Stimulated activated CD8-positive, alpha-beta memory T cell treated with anti-CD3 and anti-CD28 coated beads, Interleukin-15, amount 100 ng/mL, for 4 hours (primary cell): ENCODE measurements around the gene PDZRN3.

Experiments used
- DNase-seq, 2 donors: peaks; one replicate each; pipeline ENCODE4 v3.0.0-alpha.2; 2020; ENCODE audit warnings: low read depth in 2 of 2

PDZRN3 gene

GRCh38 chr3:73624821-73625665 lies at the start of gene PDZRN3:
PDZRN3 (minus strand) TSS chr3:73624941.
- no peak for DNase-seq

- DNase-seq: no peak
These were observed 49.5 kb upstream of the PDZRN3 start for GRCh38 chr3:73674280-73674679.

- DNase-seq: no peak
These were observed 44.5 kb upstream of the PDZRN3 start for GRCh38 chr3:73669260-73669659.

- no peak for DNase-seq
These were observed 43.6 kb upstream of the PDZRN3 start for GRCh38 chr3:73668391-73668790.

- no peak for DNase-seq
These were observed 43.1 kb upstream of the PDZRN3 start for GRCh38 chr3:73667889-73668288.

- no peak for DNase-seq
These were observed 40.5 kb upstream of the PDZRN3 start for GRCh38 chr3:73665286-73665685.

GRCh38 chr3:73664389-73664788 lies 39.6 kb upstream of the PDZRN3 start:
- no peak for DNase-seq

- DNase-seq: no peak
These were observed 38.8 kb upstream of the PDZRN3 start for GRCh38 chr3:73663495-73663894.

GRCh38 chr3:73661265-73661664 lies 36.5 kb upstream of the PDZRN3 start:
- DNase-seq: no peak

- no peak for DNase-seq
These were observed 33.5 kb upstream of the PDZRN3 start for GRCh38 chr3:73658227-73658626.

GRCh38 chr3:73657186-73657585 lies 32.4 kb upstream of the PDZRN3 start:
- no peak for DNase-seq

GRCh38 chr3:73656241-73656890 lies 31.6 kb upstream of the PDZRN3 start:
- no peak for DNase-seq

GRCh38 chr3:73655197-73655596 lies 30.5 kb upstream of the PDZRN3 start:
- no peak for DNase-seq

- DNase-seq: no peak
These were observed 29.1 kb upstream of the PDZRN3 start for GRCh38 chr3:73653877-73654276.

GRCh38 chr3:73653351-73653750 lies 28.6 kb upstream of the PDZRN3 start:
- no peak for DNase-seq

GRCh38 chr3:73652896-73653295 lies 28.2 kb upstream of the PDZRN3 start:
- no peak for DNase-seq

- no peak for DNase-seq
These were observed 12.3 kb upstream of the PDZRN3 start for GRCh38 chr3:73637042-73637441.

GRCh38 chr3:73635254-73635653 lies 10.5 kb upstream of the PDZRN3 start:
- DNase-seq: no peak

- no peak for DNase-seq
These were observed 9.2 kb upstream of the PDZRN3 start for GRCh38 chr3:73633916-73634344.

- DNase-seq: no peak
These were observed 8.7 kb upstream of the PDZRN3 start for GRCh38 chr3:73633453-73633852.

- DNase-seq: no peak
These were observed 1.4 kb upstream of the PDZRN3 start for GRCh38 chr3:73626106-73626505.

GRCh38 chr3:73624017-73624820 lies 522 bp downstream of the PDZRN3 start:
- no peak for DNase-seq
